Suprapubic skin (tissue), 3 donors: ENCODE results near the gene C3orf85.

ENCODE experiments used
- CTCF ChIP-seq, 2 donors: fragments of 200-600 bp in 1 of 2; fragments of 450-650 bp in 1 of 2; sonication (generic) in 1 of 2; IDR thresholded peaks; one replicate each; pipeline ENCODE4 v1.5.1; 2016 to 2019; ENCODE audit warnings: antibody characterized with exemption in 2 of 2, mild to moderate bottlenecking in 1 of 2, moderate library complexity in 1 of 2
- POLR2A ChIP-seq, 2 donors: fragments of 450-650 bp; IDR thresholded peaks; one replicate each; pipeline ENCODE4 v1.6.1; 2017; ENCODE audit warnings: antibody characterized with exemption in 2 of 2, mild to moderate bottlenecking in 2 of 2, moderate library complexity in 2 of 2

DNA sequence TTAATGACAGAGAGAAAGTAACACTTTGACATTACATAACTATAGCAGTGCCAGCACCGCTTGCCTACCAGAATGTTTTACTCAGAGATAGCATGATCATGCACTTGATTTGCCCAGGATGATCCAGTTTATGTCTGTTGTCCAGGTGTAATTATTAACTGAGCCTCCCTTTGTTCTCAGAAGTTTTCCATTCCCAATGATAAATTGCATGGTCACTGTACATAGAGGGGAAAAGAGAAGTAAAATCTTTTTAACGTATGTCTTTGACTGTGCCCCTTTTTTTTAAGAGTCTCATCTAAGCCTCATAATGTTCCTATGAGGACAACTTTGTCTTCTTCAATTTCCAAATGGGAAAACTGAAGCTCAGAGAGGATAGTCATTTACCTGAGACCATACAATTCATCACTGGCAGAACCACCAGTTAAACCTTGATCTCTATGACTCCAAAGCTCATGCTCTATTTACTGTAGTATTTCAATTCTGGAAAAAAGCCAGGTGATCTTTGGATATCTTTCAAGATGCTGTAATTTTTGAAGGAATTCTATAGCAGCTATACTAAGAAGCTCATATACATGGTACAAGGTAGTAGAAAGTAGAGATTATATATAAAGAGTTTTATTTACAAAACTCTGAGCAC is 25.1 kb downstream of the C3orf85 start:
- no peak for TF ChIP-seq POLR2A (IDR thresholded peaks at IDR 0.05)
- TF ChIP-seq CTCF (IDR thresholded peaks at IDR 0.05), result no peak
